Kidney (tissue), 14 donors: ENCODE results near the gene UBE2L3. TPM values are rescaled to one million over a fixed set of nuclear protein-coding genes. Genes with fewer than 3 reads are reported as not detected.
"Not testable (repeated sequence)": the region's sequence is repeated elsewhere in the genome, so short reads cannot be mapped to it uniquely, and the experiment has no call there.

ENCODE experiments used
- DNase-seq, 5 donors: peaks; one replicate each; pipeline ENCODE4 v3.0.0-alpha.2; 2013 to 2020
- FAIRE-seq: peaks from 2 replicates; lab custom pipeline; 2012; peaks lifted over from hg19 to GRCh38; lab: Jason Lieb, UNC
- H3K27ac ChIP-seq, 2 donors: one replicate each; pipeline ENCODE4 v1.7.0; 2013; ENCODE audit warnings: low read depth in 2 of 2, low read length in 2 of 2, inconsistent platforms in 1 of 2
- H3K27me3 ChIP-seq: one replicate; pipeline ENCODE4 v1.7.1; 2013; ENCODE audit warnings: low read length, inconsistent platforms; ENCODE audit not compliant: control insufficient read depth, insufficient read depth
- H3K36me3 ChIP-seq, 3 donors: one replicate each; pipeline versions ENCODE4 v1.7.0 to v1.7.1; 2013; ENCODE audit warnings: low read length in 3 of 3, control low read depth in 1 of 3, inconsistent platforms in 1 of 3; ENCODE audit not compliant: insufficient read depth in 3 of 3, control insufficient read depth in 2 of 3
- H3K4me1 ChIP-seq, 3 donors: one replicate each; pipeline versions ENCODE4 v1.7.0 to v1.7.1; 2013; ENCODE audit warnings: low read length in 3 of 3, inconsistent platforms in 1 of 3, low read depth in 1 of 3; ENCODE audit not compliant: control insufficient read depth in 2 of 3, insufficient read depth in 2 of 3
- H3K4me3 ChIP-seq, 3 donors: one replicate each; pipeline versions ENCODE4 v1.7.0 to v1.8.1; 2013; ENCODE audit warnings: low read length in 3 of 3, control low read depth in 1 of 3, inconsistent platforms in 1 of 3
- H3K9ac ChIP-seq, 3 donors: one replicate each; pipeline versions ENCODE4 v1.7.0 to v1.7.1; 2013; ENCODE audit warnings: low read length in 3 of 3, control low read depth in 1 of 3, inconsistent platforms in 1 of 3
- H3K9me3 ChIP-seq, 3 donors: one replicate each; pipeline versions ENCODE4 v1.7.0 to v1.7.1; 2013; ENCODE audit warnings: low read length in 3 of 3, control low read depth in 1 of 3, inconsistent platforms in 1 of 3; ENCODE audit not compliant: control insufficient read depth in 2 of 3, insufficient read depth in 1 of 3
- CTCF ChIP-seq: IDR thresholded peaks from 3 replicates; pipeline ENCODE4 v1.5.1; 2012; ENCODE audit warnings: mild to moderate bottlenecking, moderate library complexity, borderline replicate concordance; ENCODE audit not compliant: insufficient read depth; ENCODE audit errors: extremely low read depth
- intact Hi-C: fragments of 100-400 bp; cut with DNase I; formaldehyde crosslinking; loops from one replicate; pipeline ENCODE4 v1.11.1; 2022
- polyA plus RNA-seq: library from polyadenylated mRNA; stranded (reverse); fragments of 350-450 nt; fragmentation: Illumina TruSeq; extraction: RNeasy Lipid Tissue Mini Kit (QIAGEN cat#74804); gene quantifications from one replicate; pipeline ENCODE4 v1.2.3, GENCODE V29; 2014; ENCODE audit warnings: low read depth, low replicate concordance; ENCODE audit not compliant: insufficient read depth
- total RNA-seq: library from RNA; stranded (reverse); fragmentation: NEBNext Ultra II Directional; extraction: Animal tissue kit (Norgen Biotek cat#: 25700); gene quantifications from one replicate; pipeline ENCODE4 v1.2.1, GENCODE V29; 2021
- donor health status: control.
- donor health status: control.
- donor health status: control.
- donor health status: control.
- donor health status: control.
- donor health status: DM: yes; HTN: yes; CAD: no.
- donor health status: Normal renal cell carcinoma (clear cell type).

The UBE2L3 gene
- total and polyA plus RNA-seq, 2 donors from 2014 or later = 45.8 to 70.0 TPM

GRCh38 chr22:21615731-21616130 lies 48.2 kb downstream of the UBE2L3 start:
- H3K27me3 ChIP-seq = no peaks in the 10 kb centered on the region

GRCh38 chr22:21617337-21617736 lies 49.8 kb downstream of the UBE2L3 start:
- H3K36me3 ChIP-seq = peaks cover 0 to 11% (median 8%) of the 10 kb centered on the region in 3 donors
- intact Hi-C loops, DNase-seq: not testable (repeated sequence)

More at GRCh38 chr22:21615731-21616130, 48.2 kb downstream of the UBE2L3 start:
- Histone ChIP-seq H3K9ac (no peak overlapping the region), H3K36me3 (peaks cover 0 to 22% (median 11%) of the 10 kb centered on the region in 3 donors), H3K4me1 (peaks cover 0 to 2% (median 0%) of the 10 kb centered on the region in 3 donors), H3K4me3 (no peak overlapping the region), H3K27ac (no peak overlapping the region), H3K9me3 (no peaks in the 10 kb centered on the region)
- intact Hi-C loops = no loop called here
- FAIRE-seq (no peak), DNase-seq (no peak)
- TF ChIP-seq CTCF = no peak

GRCh38 chr22:21621025-21621424 lies 53.5 kb downstream of the UBE2L3 start:
- FAIRE-seq = no peak

More at GRCh38 chr22:21617337-21617736, 49.8 kb downstream of the UBE2L3 start:
- H3K4me1 ChIP-seq, H3K27ac ChIP-seq, H3K4me3 ChIP-seq, H3K9me3 ChIP-seq, H3K27me3 ChIP-seq, FAIRE-seq, H3K9ac ChIP-seq: not testable (repeated sequence)

More at GRCh38 chr22:21621025-21621424, 53.5 kb downstream of the UBE2L3 start:
- Histone ChIP-seq H3K9me3 (no peaks in the 10 kb centered on the region), H3K27ac (no peak overlapping the region), H3K4me1 (peaks cover 0 to 3% (median 0%) of the 10 kb centered on the region in 3 donors), H3K27me3 (no peaks in the 10 kb centered on the region), H3K36me3 (peaks cover 0 to 8% (median 6%) of the 10 kb centered on the region in 3 donors), H3K4me3 (no peak overlapping the region), H3K9ac (no peak overlapping the region)
- TF ChIP-seq CTCF = no peak
- intact Hi-C loops = no loop called here
- no peak for DNase-seq
